MM.1S (cell line): ENCODE results near the gene FBLN1.

ENCODE experiments used
- DNase-seq: peaks from one replicate; pipeline ENCODE4 v3.0.0-alpha.2; 2015
- H2AFZ ChIP-seq: fragments of 300-600 bp; sonication (generic); 2 replicates; pipeline ENCODE4 v1.6.0; 2016; ENCODE audit warnings: antibody characterized with exemption, low read length
- H3F3A ChIP-seq: fragments of 300-600 bp; sonication (generic); 2 replicates; pipeline ENCODE4 v1.6.1; 2016; ENCODE audit warnings: mild to moderate bottlenecking, antibody characterized with exemption, low read length, moderate library complexity, mixed read lengths; ENCODE audit not compliant: insufficient read depth
- H3K27ac ChIP-seq: fragments of 300-600 bp; sonication (generic); 2 replicates; pipeline ENCODE4 v1.5.1; 2016; ENCODE audit warnings: mild to moderate bottlenecking, low read length
- H3K27me3 ChIP-seq: fragments of 300-600 bp; sonication (generic); replicated peaks from 2 replicates; pipeline ENCODE4 v1.6.0; 2016; ENCODE audit warnings: low read length; ENCODE audit not compliant: insufficient read depth
- H3K36me3 ChIP-seq: fragments of 300-600 bp; sonication (generic); replicated peaks from 2 replicates; pipeline ENCODE4 v1.6.1; 2016; ENCODE audit warnings: mild to moderate bottlenecking, low read length, mixed read lengths; ENCODE audit not compliant: insufficient read depth
- H3K4me1 ChIP-seq: fragments of 300-600 bp; sonication (generic); 2 replicates; pipeline ENCODE4 v1.6.1; 2016; ENCODE audit warnings: low read length, mixed read lengths
- H3K4me2 ChIP-seq: fragments of 300-600 bp; sonication (generic); 2 replicates; pipeline ENCODE4 v1.6.0; 2016; ENCODE audit warnings: low read depth, low read length
- H3K4me3 ChIP-seq: fragments of 300-600 bp; sonication (generic); 2 replicates; pipeline ENCODE4 v1.5.1; 2016; ENCODE audit warnings: low read length, mixed read lengths
- H3K79me2 ChIP-seq: fragments of 300-600 bp; sonication (generic); 2 replicates; pipeline ENCODE4 v1.6.1; 2016; ENCODE audit warnings: mixed run types, low read length, mixed read lengths
- H3K9ac ChIP-seq: fragments of 300-600 bp; sonication (generic); 2 replicates; pipeline ENCODE4 v1.6.1; 2016; ENCODE audit warnings: low read length, mixed read lengths
- H3K9me2 ChIP-seq: fragments of 300-600 bp; sonication (generic); replicated peaks from 2 replicates; pipeline ENCODE4 v1.6.1; 2016; ENCODE audit warnings: mild to moderate bottlenecking, low read length, mixed read lengths; ENCODE audit not compliant: insufficient read depth
- H3K9me3 ChIP-seq: fragments of 300-600 bp; sonication (generic); replicated peaks from 2 replicates; pipeline ENCODE4 v1.6.1; 2016; ENCODE audit warnings: mild to moderate bottlenecking, low read length, mixed read lengths; ENCODE audit not compliant: insufficient read depth
- H4K20me1 ChIP-seq: fragments of 300-600 bp; sonication (generic); 2 replicates; pipeline ENCODE4 v1.6.1; 2016; ENCODE audit warnings: mild to moderate bottlenecking, low read length, moderate library complexity, mixed read lengths; ENCODE audit not compliant: insufficient read depth
- CTCF ChIP-seq: fragments of 300-600 bp; sonication (generic); IDR thresholded peaks from 2 replicates; pipeline ENCODE4 v1.5.1; 2016; ENCODE audit warnings: antibody characterized with exemption, low read length, mixed read lengths
- EZH2 ChIP-seq: fragments of 300-600 bp; sonication (generic); optimal IDR thresholded peaks from 2 replicates; pipeline ENCODE3; 2017; ENCODE audit warnings: low read depth, mild to moderate bottlenecking, antibody characterized with exemption, low read length, mixed read lengths
- EZH2phosphoT487 ChIP-seq: fragments of 300-600 bp; sonication (generic); IDR thresholded peaks from 2 replicates; pipeline ENCODE4 v1.6.1; 2018; ENCODE audit warnings: antibody characterized with exemption, low read length

FBLN1 gene

DNA sequence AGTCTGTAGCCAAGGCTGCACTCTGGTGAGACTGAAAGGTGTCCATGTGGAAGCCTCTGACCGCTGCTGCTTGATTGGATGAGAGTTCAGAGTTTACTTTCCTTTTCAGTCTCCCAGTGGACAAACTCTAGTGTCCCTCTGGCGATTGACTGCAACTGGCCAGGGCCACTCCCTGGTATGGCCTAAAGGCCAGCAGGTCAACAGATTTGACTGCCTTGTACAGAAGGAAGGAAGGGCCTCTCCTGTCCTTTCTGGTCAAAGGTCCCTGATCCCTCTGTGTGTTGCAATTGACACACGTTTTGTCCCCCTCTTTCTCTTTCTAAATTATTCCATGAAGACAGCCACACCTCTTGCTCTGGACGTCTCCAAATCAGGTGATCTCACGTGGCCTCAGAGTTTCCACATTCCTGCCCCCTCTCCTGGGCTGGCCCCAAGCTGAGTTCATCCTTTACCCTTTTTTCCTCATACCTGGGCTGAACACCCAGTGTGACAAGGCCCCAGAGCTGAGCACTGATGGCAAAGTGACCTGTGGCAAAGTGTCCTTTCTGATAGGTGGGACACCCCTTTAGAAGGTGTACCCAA lies 18.7 kb upstream of the FBLN1 start:
- Histone ChIP-seq H2AFZ (no peak overlapping the region), H3K4me3 (no peak overlapping the region), H3K9me2 (no peaks in the 10 kb centered on the region), H3K4me2 (no peak overlapping the region), H3K36me3 (no peaks in the 10 kb centered on the region), H3K27me3 (peaks cover 65% of the 10 kb centered on the region), H3K79me2 (no peaks in the 10 kb centered on the region), H3K9me3 (no peaks in the 10 kb centered on the region), H3K4me1 (no peaks in the 10 kb centered on the region), H3F3A (no peaks in the 10 kb centered on the region), H3K27ac (no peak overlapping the region), H4K20me1 (no peaks in the 10 kb centered on the region), H3K9ac (no peak overlapping the region)
- DNase-seq = no peak
- TF ChIP-seq EZH2phosphoT487 (no peak), EZH2 (no peak), CTCF (no peak)

GRCh38 chr22:45484742-45485141 lies 17.9 kb upstream of the FBLN1 start:
- Histone ChIP-seq H3K27me3 (peaks cover 72% of the 10 kb centered on the region), H3K9me2 (no peaks in the 10 kb centered on the region), H4K20me1 (no peaks in the 10 kb centered on the region), H3K36me3 (no peaks in the 10 kb centered on the region), H3K9ac (no peak overlapping the region), H3K4me3 (no peak overlapping the region), H3K4me1 (no peaks in the 10 kb centered on the region), H3F3A (no peaks in the 10 kb centered on the region), H2AFZ (no peak overlapping the region), H3K79me2 (no peaks in the 10 kb centered on the region), H3K9me3 (no peaks in the 10 kb centered on the region), H3K4me2 (no peak overlapping the region), H3K27ac (no peak overlapping the region)
- DNase-seq = no peak
- TF ChIP-seq EZH2phosphoT487 (no peak), EZH2 (no peak), CTCF (no peak)

DNA sequence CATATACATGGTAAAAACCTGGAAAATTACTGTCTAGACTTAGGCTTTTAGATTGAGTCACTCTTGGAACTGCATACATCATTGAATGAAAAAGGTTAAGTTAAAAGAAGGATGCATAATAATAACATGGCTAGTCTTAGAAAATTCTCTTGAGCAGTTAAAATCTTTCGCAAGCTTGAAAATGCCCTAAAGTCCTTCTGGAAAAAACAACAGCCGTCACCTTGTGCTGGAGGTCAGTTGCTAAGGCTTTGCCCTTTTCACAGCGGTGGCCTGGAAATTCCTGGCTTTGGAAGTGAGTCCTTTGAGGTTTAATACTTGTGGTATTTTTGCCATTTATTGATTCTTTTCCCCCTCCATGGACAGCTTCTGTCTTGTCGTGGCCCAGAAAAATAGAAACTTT lies 17.4 kb upstream of the FBLN1 start:
- Histone ChIP-seq H3F3A (no peaks in the 10 kb centered on the region), H3K27me3 (peaks cover 77% of the 10 kb centered on the region), H3K4me3 (no peak overlapping the region), H3K27ac (no peak overlapping the region), H2AFZ (no peak overlapping the region), H3K9me2 (no peaks in the 10 kb centered on the region), H3K4me2 (no peak overlapping the region), H3K9ac (no peak overlapping the region), H3K79me2 (no peaks in the 10 kb centered on the region), H4K20me1 (no peaks in the 10 kb centered on the region), H3K9me3 (no peaks in the 10 kb centered on the region), H3K4me1 (no peaks in the 10 kb centered on the region), H3K36me3 (no peaks in the 10 kb centered on the region)
- no peak for TF ChIP-seq CTCF
- TF ChIP-seq EZH2 = no peak
- TF ChIP-seq EZH2phosphoT487 = no peak
- no peak for DNase-seq
